GM19463 (cell line): ENCODE data around the gene LPP.

Experiments used
- ATAC-seq: cut with Tn5 transposase; IDR thresholded peaks from one replicate; pipeline ENCODE4 v1.9.1; 2021; ENCODE audit warnings: mild to moderate bottlenecking, moderate library complexity; ENCODE audit not compliant: unreplicated experiment

Gene LPP

DNA sequence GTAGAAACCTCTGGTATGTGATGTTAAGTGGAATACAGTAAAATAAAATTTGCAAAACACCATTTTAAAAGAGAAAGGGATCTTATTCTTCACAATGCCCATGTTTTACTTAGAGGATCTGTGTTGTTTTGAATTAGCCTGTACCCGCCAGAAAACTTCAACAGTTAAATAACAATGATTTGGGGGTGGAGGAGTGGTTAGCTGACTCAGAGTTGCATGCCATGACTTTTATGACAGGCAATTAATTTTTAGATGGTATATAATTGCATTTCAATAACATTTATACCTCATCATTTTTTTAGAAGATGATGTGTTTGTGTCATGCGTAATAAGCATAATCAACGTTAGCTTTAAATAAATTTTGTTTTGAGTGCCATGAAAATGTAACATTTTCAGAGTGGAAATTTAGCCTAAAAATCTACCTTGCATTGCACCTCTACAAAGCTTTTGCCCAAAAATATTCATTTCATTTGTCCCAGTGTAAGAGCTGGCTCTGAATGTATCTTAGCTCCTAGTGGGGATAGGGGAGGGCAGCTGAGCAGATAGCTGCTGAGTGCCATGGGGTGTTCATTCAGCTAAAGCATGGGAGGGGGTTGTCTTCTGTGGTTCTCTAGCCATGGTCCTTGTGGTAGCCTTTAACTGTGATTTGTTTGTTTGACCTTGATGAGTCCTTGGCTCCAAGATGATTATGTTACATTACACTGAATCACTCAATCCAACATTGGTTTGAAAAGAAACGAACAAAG lies 379.8 kb downstream of the LPP start:
- ATAC-seq: no peak

DNA sequence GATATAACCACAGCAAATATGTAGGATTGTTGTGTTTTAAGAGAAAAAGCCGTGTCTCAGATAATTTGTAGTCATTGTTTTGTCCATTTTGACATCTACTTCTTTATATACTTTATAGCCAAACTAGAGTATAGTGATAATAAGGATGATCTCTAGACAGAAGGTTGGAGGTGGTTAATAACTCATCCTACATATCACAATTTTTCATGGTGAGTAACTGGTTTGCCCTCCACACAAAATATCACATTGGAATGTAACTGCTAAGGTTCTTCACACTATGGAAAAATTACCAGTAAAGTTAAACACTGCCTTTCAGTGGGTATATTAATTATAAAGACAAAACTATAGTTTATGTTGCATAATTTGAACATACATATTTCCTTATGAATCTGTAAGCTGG lies 380.7 kb downstream of the LPP start:
- ATAC-seq: no peak

DNA sequence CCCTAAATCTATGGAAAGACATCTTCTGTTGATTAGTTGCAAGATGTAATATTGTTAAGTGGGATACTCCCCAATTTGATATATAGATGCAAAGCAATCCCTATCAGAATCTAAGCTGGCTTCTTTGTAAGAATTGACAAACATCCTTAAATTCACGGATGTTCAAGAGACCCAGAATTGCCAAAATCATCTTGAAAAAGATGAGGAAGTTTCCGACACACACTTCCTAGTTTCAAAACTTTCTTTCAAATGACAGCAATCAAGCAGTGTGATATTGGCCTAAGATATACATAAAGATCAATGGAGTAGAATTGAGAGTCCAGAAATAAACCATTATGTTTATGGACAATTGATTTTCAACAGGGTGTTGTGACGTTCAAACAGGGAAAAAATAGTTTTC lies 383.6 kb downstream of the LPP start:
- no peak for ATAC-seq

DNA sequence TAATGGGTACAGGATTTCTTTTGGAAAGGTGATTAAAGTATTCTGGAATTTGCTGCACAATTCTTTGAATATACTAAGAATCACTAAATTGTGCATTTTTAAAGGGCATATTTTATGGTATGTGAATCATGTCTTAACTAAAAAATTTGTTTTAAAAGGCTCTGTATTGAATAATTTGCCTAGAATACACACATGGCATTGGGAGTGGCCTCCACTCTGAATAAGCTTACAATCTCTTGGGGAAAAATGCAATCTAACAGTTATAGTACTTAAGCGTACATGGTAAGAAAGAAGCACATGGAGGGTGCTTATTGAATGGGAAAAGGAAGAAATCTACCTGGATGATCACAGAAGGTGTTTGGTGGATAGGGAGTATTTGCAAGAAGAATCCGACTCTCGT lies 385.1 kb downstream of the LPP start:
- ATAC-seq: no peak

DNA sequence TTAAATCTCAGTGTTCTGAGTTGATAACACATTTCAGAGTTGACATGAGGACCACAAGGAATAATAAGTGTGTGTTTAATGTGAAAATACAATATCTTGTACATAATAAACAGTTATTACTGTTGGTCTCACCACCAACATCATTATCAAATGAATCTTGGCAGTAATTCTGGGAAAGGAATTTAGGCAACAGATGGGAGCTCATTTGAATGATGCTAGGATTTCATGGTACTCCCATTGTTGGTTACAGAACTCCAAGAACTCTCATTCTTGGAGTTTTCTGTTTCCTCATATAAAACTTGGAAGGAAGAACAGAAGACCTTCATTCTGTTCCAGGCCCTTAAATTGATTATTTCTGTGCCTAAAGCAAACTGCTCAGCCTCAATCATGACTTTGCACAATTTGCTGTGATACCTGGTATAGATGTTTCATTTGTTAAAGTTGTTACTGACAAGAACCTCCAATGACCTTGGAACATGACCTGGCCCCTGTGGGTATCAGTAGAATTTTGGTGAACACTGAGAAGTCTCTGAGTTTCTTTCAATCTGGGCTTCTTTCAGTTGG lies 385.8 kb downstream of the LPP start:
- ATAC-seq: no peak

DNA sequence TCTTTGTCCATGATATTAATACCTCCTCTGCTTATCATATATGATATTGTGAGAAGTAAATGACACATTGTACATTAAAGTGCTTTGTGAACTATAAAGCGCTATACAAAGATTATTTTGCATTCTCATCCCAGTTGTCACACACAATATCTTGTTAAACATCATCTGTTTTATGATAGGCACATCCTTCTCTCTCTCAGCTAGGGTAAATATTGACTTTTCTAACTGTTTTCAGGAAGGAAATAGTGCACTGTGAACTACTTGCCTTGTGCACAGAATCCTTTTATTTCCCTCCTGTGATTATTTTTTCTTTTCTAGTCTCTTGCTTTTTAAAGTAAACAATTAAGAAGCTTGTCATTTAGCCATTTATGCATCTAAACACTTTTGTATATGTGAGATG lies 388.2 kb downstream of the LPP start:
- no peak for ATAC-seq

DNA sequence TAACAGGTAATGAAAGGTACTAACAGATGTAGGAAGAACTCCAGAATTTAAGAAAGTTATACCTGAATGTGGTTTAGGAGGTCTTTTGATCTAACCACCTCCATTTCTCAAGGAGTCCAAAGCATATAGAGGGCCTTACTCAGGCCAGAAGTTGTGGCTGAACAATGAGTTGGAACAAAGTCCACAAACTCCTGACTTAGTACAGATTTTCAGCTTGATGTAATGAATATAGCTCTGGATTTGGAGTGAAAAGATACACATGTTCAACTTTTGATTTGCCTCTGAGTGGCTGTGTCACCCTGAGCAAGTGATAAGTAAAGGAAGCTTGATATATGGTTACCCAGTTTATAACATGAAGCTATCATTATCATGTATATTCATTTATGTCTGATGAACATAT lies 390.1 kb downstream of the LPP start:
- no peak for ATAC-seq

DNA sequence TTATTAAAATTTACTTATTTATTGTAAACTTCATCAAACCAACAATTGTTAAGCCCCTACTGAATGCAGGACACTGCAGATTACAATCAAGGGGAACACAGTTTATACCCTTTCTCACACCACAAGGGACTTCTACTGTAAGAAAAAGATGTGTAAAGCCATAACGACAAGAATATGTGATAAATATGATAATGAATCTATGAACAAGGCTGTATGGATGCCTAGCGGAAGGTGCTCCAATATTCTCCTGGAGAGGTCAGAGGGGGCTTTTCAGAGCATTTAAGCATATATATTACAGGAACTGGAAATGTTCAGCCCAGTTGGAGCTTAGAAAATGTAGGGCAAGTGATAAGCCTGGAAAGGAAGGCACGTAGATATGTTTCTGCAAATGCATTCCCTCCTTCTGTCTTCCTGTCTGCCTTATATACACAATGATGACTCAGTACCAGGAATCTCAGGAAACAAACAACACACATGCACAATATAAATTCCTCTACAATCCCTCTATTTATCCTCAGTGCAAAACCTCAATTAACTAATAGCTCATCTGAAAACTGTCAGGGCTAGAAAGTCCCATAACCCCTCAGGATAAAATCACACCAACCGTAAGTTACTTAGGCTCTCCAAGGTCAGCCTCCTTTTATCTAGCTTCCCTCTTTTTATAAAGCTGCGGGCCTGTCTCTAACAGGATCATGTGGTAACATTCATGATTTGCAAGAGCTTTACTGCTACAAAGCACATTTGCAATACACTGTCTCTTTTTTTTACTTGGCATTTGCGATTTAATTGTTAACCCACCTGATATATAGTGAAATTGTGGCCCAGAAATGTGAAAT lies 393.1 kb downstream of the LPP start:
- no peak for ATAC-seq

DNA sequence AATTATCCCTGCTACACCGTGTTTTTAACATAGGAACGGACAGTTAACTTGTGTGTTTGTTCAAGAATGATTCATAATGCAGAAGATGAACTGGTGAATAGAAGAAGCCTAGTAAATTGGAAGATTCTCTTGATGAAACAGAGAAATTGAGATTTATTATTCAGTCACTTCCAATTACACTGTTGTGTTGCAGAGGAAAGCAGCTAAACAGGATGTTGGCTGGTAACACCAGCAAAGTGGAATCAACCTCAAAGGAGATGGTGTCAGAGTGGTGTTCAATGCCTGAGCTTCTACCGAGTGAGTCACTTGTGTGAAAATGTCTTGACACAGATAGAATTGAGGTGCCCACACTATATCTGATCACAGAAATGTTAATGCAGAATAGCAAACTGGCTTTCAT lies 399.6 kb downstream of the LPP start:
- no peak for ATAC-seq

DNA sequence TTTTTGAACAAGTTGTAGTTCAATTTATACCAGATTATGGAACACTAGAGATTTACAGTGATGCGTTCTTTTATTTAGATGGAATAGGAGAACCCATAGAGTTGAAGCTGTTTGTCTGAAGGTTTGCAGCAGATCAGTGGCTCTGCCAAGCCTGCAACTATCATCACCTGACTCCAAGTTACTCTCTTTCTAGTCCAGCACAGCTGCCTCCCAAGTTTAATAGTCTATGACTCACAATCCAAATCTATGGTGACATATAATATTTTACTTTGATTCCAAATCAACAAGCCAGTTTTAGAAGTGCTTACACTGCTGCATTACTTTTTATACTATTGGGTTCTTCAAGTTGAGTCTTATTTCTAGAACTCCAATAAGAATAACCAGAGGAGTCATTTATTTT lies 400.4 kb downstream of the LPP start:
- no peak for ATAC-seq

DNA sequence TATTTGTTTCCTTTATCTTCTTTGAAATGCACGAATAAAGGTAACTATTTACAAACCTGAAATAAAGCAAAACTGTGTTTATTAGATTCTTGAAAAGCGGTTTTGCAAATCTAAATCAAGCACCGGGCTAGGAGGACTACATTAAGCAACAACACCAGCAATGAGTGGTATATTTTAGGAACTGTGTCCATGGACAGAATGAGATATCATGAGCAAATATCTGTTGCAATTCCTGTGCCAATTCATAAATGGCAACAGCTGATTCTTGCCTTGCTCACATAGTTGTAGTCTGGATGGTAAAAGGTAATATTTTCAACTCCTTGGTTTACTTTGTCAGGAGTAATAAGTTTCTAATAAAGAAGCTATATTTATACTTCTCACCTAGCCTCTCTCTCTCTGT lies 403.3 kb downstream of the LPP start:
- no peak for ATAC-seq

DNA sequence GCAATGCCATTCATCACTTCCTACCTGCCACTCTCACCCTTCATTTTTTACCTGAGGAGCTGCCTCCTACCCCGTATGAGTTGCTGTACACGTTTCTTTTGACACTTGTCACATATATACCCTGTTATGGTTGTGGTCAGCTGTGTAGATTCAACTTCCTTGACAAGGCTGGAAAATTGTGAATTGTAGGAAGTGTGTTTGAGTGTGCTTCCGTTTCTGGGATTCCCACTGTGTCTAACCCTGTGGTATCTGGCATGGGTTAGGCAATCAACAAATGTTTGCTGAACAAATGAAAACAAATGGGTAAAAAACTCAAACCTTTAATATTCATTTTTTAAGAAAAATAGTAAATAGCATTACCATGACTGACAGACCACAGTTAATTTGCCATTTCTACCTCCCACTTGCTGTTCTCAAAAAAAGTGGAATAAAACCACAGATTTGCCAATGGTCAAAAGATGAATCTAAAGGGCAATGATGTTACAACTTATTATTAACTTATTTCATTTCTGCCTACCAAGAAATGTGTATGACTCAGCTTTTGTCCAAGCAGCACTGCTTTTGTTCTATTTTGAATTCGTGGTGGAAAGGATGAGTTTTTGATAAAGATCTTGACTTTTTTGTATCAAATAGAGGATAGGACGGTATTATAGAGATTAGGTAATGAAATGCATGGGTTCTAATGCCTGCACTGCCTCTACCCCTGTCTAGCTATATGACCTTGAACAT lies 404.6 kb downstream of the LPP start:
- no peak for ATAC-seq

DNA sequence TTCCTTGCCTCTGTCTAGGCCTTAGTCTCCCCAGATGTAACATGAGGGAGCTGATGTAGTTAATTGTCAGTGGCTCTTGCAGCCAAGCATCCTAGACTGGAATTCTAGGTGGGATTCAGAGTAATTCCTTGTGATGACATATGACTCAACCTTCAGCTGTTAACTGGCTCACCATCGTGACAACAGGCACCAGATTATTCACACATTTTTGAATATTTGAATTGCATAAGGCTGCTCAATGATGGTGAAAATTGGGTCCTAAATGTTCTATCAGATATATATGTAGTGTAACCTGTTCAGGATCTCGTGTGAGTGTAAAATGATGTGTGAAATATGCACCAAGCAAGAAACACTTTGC lies 405.1 kb downstream of the LPP start:
- ATAC-seq: no peak

DNA sequence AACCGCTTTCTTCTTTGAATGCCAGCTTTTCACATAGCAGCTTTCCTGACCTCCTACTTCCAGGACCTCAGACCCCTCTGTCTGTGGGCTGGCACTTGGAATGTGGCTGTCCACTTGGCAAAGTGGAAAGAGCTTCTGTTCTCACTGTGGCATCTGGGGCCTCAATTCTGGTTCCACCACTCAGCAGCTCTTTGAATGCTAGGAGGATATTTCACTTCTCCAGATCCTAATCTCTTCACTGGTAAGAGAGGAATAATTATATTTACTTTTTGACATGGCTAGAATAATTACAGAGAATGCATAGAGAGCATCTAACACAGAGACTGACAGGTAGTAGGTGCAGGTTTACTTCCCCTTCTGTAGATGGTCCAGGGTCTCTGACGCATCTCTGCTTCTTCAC lies 405.9 kb downstream of the LPP start:
- no peak for ATAC-seq

DNA sequence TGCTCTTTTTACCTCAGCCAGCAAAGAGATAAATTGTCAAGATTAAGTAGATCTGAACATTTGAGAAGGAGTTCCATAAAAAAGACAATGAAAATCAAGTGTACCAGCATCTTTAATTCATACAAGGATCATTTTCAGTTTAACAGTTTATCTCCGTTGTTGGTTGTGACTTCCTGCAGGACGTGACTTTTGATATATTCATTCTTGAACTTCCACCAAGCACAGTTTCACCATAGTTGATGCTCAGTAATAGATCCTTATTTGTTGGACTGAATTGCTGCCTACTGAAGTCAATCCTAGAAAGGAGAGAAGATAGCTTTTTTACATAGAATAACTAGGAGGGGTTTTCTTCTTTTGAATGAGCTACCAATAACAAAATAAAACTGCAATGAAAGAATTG lies 408.2 kb downstream of the LPP start:
- ATAC-seq: no peak

DNA sequence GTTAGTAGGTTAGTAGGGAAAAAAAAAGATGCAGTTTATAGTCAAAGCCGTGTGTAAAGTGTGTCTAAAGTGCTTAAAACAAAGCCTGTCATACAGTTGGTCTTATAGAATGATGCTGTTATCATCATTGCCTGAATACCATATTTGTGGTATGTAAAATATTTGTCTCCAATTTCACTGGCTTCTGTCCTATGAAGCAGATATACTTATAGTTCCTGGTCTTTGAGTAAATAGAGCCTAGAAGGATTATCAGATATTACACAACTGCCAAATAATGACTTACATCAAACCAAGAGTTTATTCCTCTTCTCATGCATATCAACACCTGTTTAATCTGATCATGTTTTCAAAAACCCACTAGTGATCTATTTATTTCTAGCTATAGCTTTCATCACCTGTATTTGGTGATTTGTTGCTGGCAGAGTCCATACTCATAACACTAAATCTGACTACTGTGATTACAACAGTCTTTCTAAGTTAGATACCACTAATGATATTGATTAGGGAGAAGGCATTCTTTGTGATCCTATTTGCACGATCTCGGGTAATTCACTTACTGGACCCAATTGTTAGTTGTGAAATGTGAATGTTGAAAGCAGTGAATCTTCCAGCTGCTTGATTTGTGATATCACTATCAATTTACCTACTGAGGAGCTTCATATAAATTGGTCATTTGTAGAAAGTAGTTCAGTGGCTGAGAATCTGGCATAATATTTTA lies 413.7 kb downstream of the LPP start:
- no peak for ATAC-seq

DNA sequence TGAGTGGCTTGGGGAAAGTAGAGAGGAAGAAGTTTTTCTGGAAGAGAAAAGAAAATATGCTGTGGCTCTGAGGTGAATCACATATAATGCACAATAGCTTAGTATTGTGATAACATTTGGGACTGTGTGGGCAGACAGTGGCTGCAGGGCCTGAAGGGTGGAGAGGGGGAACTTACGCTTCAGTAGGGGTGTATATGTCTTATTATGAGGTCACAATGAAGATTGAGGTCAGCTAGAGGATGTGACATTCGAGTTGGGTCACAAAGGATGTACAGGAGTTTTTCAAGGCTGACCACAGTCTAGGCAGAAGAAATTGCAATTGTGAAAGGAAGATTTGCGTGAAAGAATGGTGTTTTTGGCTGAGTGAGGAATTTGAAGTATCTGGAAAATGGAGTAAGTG lies 414.8 kb downstream of the LPP start:
- ATAC-seq: no peak

DNA sequence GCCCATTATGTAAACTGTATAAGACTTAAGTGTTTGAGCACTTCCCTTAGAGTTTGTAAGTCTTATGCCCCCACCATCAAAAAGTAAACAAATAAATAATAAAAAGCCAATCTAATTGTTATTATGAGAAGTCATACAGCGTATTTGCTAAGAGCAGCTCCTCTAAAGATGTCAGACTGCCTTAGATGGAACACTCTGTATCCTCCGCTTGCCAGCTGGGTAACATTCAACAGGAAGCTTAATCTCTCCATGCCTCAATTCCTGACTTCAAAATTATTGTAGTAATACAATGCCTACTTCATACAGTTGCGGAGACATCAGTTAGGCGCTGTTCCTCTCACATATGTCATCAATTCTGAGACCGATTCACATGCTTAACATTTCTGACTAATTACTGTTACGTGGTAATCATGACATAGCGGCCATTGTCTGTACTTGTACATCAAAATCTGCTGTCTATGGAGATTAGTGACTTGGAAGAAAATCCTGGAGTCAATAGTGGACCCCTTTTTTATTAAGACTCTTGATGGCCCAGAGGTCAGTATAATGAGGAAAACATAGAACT lies 417.7 kb downstream of the LPP start:
- no peak for ATAC-seq

DNA sequence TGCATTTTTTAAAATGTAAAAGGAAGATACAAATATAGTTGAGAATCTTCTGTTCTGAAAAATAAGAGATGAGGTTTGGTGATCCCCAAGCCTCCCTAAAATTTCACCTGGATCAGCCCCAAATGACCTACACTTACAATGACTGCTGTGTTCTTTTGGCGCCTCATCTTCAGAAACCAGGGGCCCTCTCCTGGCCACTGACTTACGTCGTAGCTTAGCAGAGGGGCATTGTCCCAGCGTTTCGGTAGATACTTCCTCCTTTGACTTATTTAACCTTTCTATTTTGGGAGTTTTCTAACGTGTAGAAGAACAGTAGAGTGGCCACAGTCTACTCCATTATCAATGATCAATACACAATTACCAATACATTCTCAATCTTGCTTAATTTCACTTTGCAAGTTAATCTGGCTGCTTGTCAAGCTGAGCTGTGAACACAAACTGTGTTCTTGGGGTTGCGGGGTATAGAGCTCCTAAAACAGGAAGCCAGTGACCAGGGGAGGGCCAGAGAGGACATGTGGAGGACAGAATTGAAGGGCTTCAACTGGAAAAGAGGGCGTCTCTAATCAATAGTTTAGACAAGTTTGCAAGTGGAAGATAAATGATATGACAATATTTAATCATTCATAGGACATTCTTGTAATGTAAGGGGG lies 419.5 kb downstream of the LPP start:
- no peak for ATAC-seq

DNA sequence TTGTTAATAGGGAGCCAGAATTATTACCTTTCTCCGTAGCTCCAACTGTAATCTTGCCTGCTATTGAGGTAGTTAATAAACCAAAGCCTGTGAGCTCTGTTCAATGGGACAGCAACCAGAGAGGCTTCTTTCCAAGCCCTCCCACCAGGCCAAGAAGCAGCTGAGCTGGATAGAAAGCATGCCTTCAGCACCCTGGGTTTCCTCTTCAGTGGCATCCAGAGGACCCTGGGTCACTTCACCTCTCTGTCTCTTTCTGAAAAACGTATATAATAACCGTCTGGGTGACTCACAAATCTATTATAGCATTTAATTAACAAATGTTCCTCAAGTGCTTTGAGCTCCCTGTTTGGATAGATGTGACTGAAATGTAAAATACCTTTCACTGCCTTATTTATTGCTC lies 420.0 kb downstream of the LPP start:
- no peak for ATAC-seq
